MM.1S (cell line): ENCODE measurements around the gene TNP1.

Experiments
- DNase-seq: peaks from one replicate; pipeline ENCODE4 v3.0.0-alpha.2; 2015
- H2AFZ ChIP-seq: fragments of 300-600 bp; sonication (generic); 2 replicates; pipeline ENCODE4 v1.6.0; 2016; ENCODE audit warnings: antibody characterized with exemption, low read length
- H3F3A ChIP-seq: fragments of 300-600 bp; sonication (generic); 2 replicates; pipeline ENCODE4 v1.6.1; 2016; ENCODE audit warnings: mild to moderate bottlenecking, antibody characterized with exemption, low read length, moderate library complexity, mixed read lengths; ENCODE audit not compliant: insufficient read depth
- H3K27ac ChIP-seq: fragments of 300-600 bp; sonication (generic); 2 replicates; pipeline ENCODE4 v1.5.1; 2016; ENCODE audit warnings: mild to moderate bottlenecking, low read length
- H3K27me3 ChIP-seq: fragments of 300-600 bp; sonication (generic); replicated peaks from 2 replicates; pipeline ENCODE4 v1.6.0; 2016; ENCODE audit warnings: low read length; ENCODE audit not compliant: insufficient read depth
- H3K36me3 ChIP-seq: fragments of 300-600 bp; sonication (generic); replicated peaks from 2 replicates; pipeline ENCODE4 v1.6.1; 2016; ENCODE audit warnings: mild to moderate bottlenecking, low read length, mixed read lengths; ENCODE audit not compliant: insufficient read depth
- H3K4me1 ChIP-seq: fragments of 300-600 bp; sonication (generic); 2 replicates; pipeline ENCODE4 v1.6.1; 2016; ENCODE audit warnings: low read length, mixed read lengths
- H3K4me2 ChIP-seq: fragments of 300-600 bp; sonication (generic); 2 replicates; pipeline ENCODE4 v1.6.0; 2016; ENCODE audit warnings: low read depth, low read length
- H3K4me3 ChIP-seq: fragments of 300-600 bp; sonication (generic); 2 replicates; pipeline ENCODE4 v1.5.1; 2016; ENCODE audit warnings: low read length, mixed read lengths
- H3K79me2 ChIP-seq: fragments of 300-600 bp; sonication (generic); 2 replicates; pipeline ENCODE4 v1.6.1; 2016; ENCODE audit warnings: mixed run types, low read length, mixed read lengths
- H3K9ac ChIP-seq: fragments of 300-600 bp; sonication (generic); 2 replicates; pipeline ENCODE4 v1.6.1; 2016; ENCODE audit warnings: low read length, mixed read lengths
- H3K9me2 ChIP-seq: fragments of 300-600 bp; sonication (generic); replicated peaks from 2 replicates; pipeline ENCODE4 v1.6.1; 2016; ENCODE audit warnings: mild to moderate bottlenecking, low read length, mixed read lengths; ENCODE audit not compliant: insufficient read depth
- H3K9me3 ChIP-seq: fragments of 300-600 bp; sonication (generic); replicated peaks from 2 replicates; pipeline ENCODE4 v1.6.1; 2016; ENCODE audit warnings: mild to moderate bottlenecking, low read length, mixed read lengths; ENCODE audit not compliant: insufficient read depth
- H4K20me1 ChIP-seq: fragments of 300-600 bp; sonication (generic); 2 replicates; pipeline ENCODE4 v1.6.1; 2016; ENCODE audit warnings: mild to moderate bottlenecking, low read length, moderate library complexity, mixed read lengths; ENCODE audit not compliant: insufficient read depth
- EZH2 ChIP-seq: fragments of 300-600 bp; sonication (generic); optimal IDR thresholded peaks from 2 replicates; pipeline ENCODE3; 2017; ENCODE audit warnings: low read depth, mild to moderate bottlenecking, antibody characterized with exemption, low read length, mixed read lengths
- EZH2phosphoT487 ChIP-seq: fragments of 300-600 bp; sonication (generic); IDR thresholded peaks from 2 replicates; pipeline ENCODE4 v1.6.1; 2018; ENCODE audit warnings: antibody characterized with exemption, low read length
- TF ChIP-seq, protein P1 (sequence below): fragments of 300-600 bp; sonication (generic); IDR thresholded peaks from 2 replicates; pipeline ENCODE4 v1.5.1; 2016; ENCODE audit warnings: antibody characterized with exemption, low read length, mixed read lengths

Gene TNP1, protein sequence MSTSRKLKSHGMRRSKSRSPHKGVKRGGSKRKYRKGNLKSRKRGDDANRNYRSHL

DNA sequence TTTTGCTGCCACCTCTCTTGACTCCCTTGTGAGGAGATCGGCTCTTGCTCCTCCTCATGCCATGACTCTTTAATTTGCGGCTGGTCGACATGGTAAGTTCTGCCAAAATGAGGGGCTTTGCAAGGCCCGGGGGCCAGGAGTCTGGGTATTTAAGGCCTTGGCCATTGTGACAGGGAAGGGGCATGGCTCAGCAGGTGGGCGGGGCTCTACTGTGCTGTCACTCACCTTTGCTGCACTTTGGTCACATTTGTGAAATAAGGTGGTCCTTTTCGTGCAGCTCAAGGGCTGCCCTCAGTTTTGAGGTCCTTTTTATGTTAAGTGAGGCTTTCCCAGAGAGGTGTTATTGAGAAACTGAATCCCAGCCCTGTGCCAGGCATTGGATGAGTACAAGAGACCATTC lies at the start of gene TNP1:
Gene TNP1 (minus strand): TSS at position 121 of the 400 bp plus-strand sequence. CDS start 30 bp downstream, at position 91.
- H2AFZ ChIP-seq = no peak within 1 kb of the TSS
- no peaks in the 10 kb centered on the region for H3K4me1 ChIP-seq
- DNase-seq = no peak
- no peaks in the 10 kb centered on the region for H3K9me2 ChIP-seq
- no peaks in the 10 kb centered on the region for H3K9me3 ChIP-seq
- TF ChIP-seq EZH2 = no peak
- TF ChIP-seq, protein P1, sequence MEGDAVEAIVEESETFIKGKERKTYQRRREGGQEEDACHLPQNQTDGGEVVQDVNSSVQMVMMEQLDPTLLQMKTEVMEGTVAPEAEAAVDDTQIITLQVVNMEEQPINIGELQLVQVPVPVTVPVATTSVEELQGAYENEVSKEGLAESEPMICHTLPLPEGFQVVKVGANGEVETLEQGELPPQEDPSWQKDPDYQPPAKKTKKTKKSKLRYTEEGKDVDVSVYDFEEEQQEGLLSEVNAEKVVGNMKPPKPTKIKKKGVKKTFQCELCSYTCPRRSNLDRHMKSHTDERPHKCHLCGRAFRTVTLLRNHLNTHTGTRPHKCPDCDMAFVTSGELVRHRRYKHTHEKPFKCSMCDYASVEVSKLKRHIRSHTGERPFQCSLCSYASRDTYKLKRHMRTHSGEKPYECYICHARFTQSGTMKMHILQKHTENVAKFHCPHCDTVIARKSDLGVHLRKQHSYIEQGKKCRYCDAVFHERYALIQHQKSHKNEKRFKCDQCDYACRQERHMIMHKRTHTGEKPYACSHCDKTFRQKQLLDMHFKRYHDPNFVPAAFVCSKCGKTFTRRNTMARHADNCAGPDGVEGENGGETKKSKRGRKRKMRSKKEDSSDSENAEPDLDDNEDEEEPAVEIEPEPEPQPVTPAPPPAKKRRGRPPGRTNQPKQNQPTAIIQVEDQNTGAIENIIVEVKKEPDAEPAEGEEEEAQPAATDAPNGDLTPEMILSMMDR = no peak
- TF ChIP-seq EZH2phosphoT487 = no peak
- no peak within 1 kb of the TSS for H3K27ac ChIP-seq
- no peaks in the 10 kb centered on the region for H3F3A ChIP-seq
- no peak within 1 kb of the TSS for H3K4me2 ChIP-seq
- H3K9ac ChIP-seq = no peak within 1 kb of the TSS
- no peaks in the 10 kb centered on the region for H3K79me2 ChIP-seq
- H4K20me1 ChIP-seq = no peaks in the 10 kb centered on the region
- H3K36me3 ChIP-seq = no peaks in the 10 kb centered on the region
- H3K27me3 ChIP-seq = no peaks in the 10 kb centered on the region
- no peak within 1 kb of the TSS for H3K4me3 ChIP-seq

DNA sequence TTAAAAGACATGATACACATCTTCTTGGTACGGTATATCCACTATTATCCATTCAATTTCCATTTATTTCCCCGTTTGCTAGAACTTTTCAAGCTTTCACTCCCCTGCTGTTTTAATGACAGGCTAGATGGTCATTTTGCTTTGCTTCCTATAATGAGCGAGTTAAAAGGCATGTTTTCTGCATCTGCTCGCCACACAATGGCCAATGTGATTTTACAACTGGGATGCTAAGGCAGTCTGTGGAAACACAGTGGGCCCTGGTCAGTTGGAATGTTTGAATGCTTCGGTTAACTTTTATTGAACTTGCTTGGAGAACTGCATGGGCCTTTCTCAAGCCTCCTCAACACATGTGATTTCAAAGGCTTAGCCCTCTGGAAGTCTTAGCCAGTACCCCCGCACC lies 48.4 kb upstream of the TNP1 start:
- Histone ChIP-seq H3K27me3 (no peaks in the 10 kb centered on the region), H3K4me2 (no peak overlapping the region), H4K20me1 (no peaks in the 10 kb centered on the region), H3K4me3 (no peak overlapping the region), H3K27ac (no peak overlapping the region), H3K9me3 (no peaks in the 10 kb centered on the region), H3K36me3 (no peaks in the 10 kb centered on the region), H3K9me2 (no peaks in the 10 kb centered on the region), H2AFZ (no peak overlapping the region), H3K4me1 (no peaks in the 10 kb centered on the region), H3F3A (no peaks in the 10 kb centered on the region), H3K79me2 (no peaks in the 10 kb centered on the region), H3K9ac (no peak overlapping the region)
- no peak for DNase-seq
- TF ChIP-seq, protein P1 = no peak
- TF ChIP-seq EZH2phosphoT487 (no peak), EZH2 (no peak)

DNA sequence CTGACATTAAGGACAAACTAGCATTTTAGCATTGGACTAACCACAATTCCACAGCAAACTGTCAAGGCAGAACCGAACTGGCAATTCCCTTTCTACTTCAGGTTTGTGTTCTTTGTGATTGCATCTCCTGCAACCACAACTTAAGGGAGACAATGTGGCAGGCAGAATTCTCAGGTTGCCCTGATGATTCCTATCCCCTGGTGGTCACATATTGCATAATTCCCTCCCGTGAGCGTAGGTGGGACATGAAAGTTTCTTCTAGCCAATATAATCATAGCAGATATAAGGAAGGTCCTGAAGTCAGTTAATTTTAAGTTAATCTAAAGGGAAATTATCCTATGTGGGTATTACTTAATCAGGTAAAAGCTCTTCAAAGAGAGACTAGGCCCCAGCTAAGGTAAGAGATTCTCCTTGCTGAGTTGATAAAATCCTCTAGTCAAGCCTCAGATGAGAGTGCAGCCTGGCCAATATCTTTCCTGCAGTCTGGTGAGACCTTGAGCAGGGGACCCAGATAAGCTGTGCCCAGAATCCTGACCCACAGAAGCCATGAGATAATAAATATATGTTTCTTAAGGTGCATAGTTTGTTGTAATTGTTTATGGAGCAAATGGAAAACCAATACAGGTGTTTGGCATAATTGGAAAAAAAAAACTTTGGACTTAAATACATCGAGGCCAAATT lies 45.9 kb upstream of the TNP1 start:
- Histone ChIP-seq H3K4me2 (no peak overlapping the region), H3K9me3 (no peaks in the 10 kb centered on the region), H4K20me1 (no peaks in the 10 kb centered on the region), H3F3A (no peaks in the 10 kb centered on the region), H3K36me3 (no peaks in the 10 kb centered on the region), H3K9me2 (no peaks in the 10 kb centered on the region), H3K79me2 (no peaks in the 10 kb centered on the region), H2AFZ (no peak overlapping the region), H3K9ac (no peak overlapping the region), H3K27me3 (no peaks in the 10 kb centered on the region), H3K4me3 (no peak overlapping the region), H3K4me1 (no peaks in the 10 kb centered on the region), H3K27ac (no peak overlapping the region)
- TF ChIP-seq EZH2 (no peak), EZH2phosphoT487 (no peak)
- TF ChIP-seq, protein P1 = no peak
- DNase-seq = no peak
